ENCODE data around the gene GAPVD1.

DNA sequence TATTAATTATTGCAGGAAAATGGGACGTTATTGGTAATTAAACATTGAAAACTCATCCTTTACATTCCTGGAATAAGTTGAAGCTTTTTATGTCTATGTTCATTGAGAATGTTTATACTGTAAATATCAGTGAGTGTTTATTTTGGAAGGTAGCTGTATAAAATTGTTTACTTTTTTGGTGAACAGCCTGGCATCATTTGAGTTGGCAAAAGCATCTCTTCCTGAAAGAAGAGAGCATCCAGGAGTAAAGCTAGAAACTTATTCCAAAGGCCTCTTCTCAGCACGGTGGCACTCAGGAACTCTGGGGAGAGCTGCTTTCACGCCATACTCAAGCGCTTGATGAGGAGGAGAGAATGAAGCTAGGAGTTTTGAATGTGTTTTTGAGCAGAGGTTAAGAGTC lies 79.9 kb downstream of the GAPVD1 start:
- TF ChIP-seq, protein P1, sequence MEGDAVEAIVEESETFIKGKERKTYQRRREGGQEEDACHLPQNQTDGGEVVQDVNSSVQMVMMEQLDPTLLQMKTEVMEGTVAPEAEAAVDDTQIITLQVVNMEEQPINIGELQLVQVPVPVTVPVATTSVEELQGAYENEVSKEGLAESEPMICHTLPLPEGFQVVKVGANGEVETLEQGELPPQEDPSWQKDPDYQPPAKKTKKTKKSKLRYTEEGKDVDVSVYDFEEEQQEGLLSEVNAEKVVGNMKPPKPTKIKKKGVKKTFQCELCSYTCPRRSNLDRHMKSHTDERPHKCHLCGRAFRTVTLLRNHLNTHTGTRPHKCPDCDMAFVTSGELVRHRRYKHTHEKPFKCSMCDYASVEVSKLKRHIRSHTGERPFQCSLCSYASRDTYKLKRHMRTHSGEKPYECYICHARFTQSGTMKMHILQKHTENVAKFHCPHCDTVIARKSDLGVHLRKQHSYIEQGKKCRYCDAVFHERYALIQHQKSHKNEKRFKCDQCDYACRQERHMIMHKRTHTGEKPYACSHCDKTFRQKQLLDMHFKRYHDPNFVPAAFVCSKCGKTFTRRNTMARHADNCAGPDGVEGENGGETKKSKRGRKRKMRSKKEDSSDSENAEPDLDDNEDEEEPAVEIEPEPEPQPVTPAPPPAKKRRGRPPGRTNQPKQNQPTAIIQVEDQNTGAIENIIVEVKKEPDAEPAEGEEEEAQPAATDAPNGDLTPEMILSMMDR (IDR thresholded peaks at IDR 0.05), result no peak
- no peak for TF ChIP-seq POLR2A (IDR thresholded peaks at IDR 0.05)
- TF ChIP-seq POLR2AphosphoS5 (IDR thresholded peaks at IDR 0.05; ENCODE audit: insufficient read depth in 1 of 2, low read depth in 1 of 2), result no peak
